Tibial nerve (tissue), 4 donors: ENCODE results near the gene EBI3. TPM values are rescaled to one million over a fixed set of nuclear protein-coding genes. Genes with fewer than 3 reads are reported as not detected.
"Not testable (repeated sequence)": the region's sequence is repeated elsewhere in the genome, so short reads cannot be mapped to it uniquely, and the experiment has no call there.

Experiments
- DNase-seq, 2 donors: peaks; one replicate each; pipeline ENCODE4 v3.0.0-alpha.2; 2019; ENCODE audit warnings: low spot score in 2 of 2
- H3K27ac ChIP-seq, 4 donors: fragments of 200-600 bp; sonication (generic) in 3 of 4; one replicate each; pipeline ENCODE4 v1.5.1; 2017 to 2019; ENCODE audit warnings: mild to moderate bottlenecking in 1 of 4
- H3K27me3 ChIP-seq, 2 donors: fragments of 200-600 bp; sonication (generic) in 1 of 2; one replicate each; pipeline versions ENCODE4 v1.5.1 to v1.6.0; 2017 to 2019
- H3K36me3 ChIP-seq, 3 donors: fragments of 200-600 bp; sonication (generic); one replicate each; pipeline ENCODE4 v1.5.1; 2018 to 2019
- H3K4me1 ChIP-seq, 4 donors: fragments of 200-600 bp; sonication (generic) in 3 of 4; one replicate each; pipeline ENCODE4 v1.5.1; 2017 to 2019
- H3K4me3 ChIP-seq, 4 donors: fragments of 200-600 bp; sonication (generic) in 3 of 4; one replicate each; pipeline ENCODE4 v1.5.1; 2017 to 2019; ENCODE audit warnings: mild to moderate bottlenecking in 1 of 4, moderate library complexity in 1 of 4
- H3K9me3 ChIP-seq, 4 donors: fragments of 200-600 bp; sonication (generic) in 3 of 4; one replicate each; pipeline ENCODE4 v1.5.1; 2017 to 2019
- CTCF ChIP-seq, 5 experiments: fragments of 200-600 bp in 3 of 5; fragments of 450-650 bp in 2 of 5; sonication (generic) in 3 of 5; IDR thresholded peaks; one replicate each; pipeline ENCODE4 v1.5.1; 2016 to 2019; ENCODE audit warnings: antibody characterized with exemption in 5 of 5, mild to moderate bottlenecking in 3 of 5, moderate library complexity in 2 of 5
- EP300 ChIP-seq, 2 donors: sonication (generic); formaldehyde crosslinking; IDR thresholded peaks; one replicate each; pipeline ENCODE4 v1.6.1; 2017; ENCODE audit warnings: antibody characterized with exemption in 2 of 2, mild to moderate bottlenecking in 1 of 2
- POLR2A ChIP-seq, 2 donors: fragments of 450-650 bp; IDR thresholded peaks; one replicate each; pipeline ENCODE4 v1.6.1; 2017; ENCODE audit warnings: antibody characterized with exemption in 2 of 2, mild to moderate bottlenecking in 2 of 2, moderate library complexity in 2 of 2
- WGBS, 2 donors: methylation state at CpG; one replicate each; pipeline ENCODE4 v1.1.5; 2018; 5-methylcytosine and 5-hydroxymethylcytosine counted together
- total RNA-seq, 4 donors: library from RNA; depleted of rRNA; stranded (reverse); fragments of >200 nt; gene quantifications; one replicate each; pipeline ENCODE4 v1.1.0, GENCODE V29; 2016

Gene EBI3
- total RNA-seq, 4 donors from 2014 or later, result 1.4 to 18.0 (median 9.0) TPM

GRCh38 chr19:4220188-4220587, 9.1 kb upstream of the EBI3 start:
- Histone ChIP-seq H3K27me3 (no peaks in the 10 kb centered on the region), H3K4me3 (no peak overlapping the region), H3K9me3 (peaks cover 0 to 3% (median 0%) of the 10 kb centered on the region in 4 donors), H3K4me1 (no peaks in the 10 kb centered on the region), H3K27ac (no peak overlapping the region), H3K36me3 (no peaks in the 10 kb centered on the region)
- DNase-seq, result no peak
- no peak for TF ChIP-seq EP300 (IDR thresholded peaks at IDR 0.05)
- WGBS, 2 donors, result 90% methylated on average over 7 of the region's 7 CpGs

- peaks cover 0 to 8% (median 0%) of the 10 kb centered on the region in 4 donors for H3K4me1 ChIP-seq
Observed at GRCh38 chr19:4224470-4224869, 4.9 kb upstream of the EBI3 start.

GRCh38 chr19:4225885-4226284, 3.4 kb upstream of the EBI3 start:
- TF ChIP-seq POLR2A (IDR thresholded peaks at IDR 0.05) (no peak), EP300 (IDR thresholded peaks at IDR 0.05) (no peak), CTCF (IDR thresholded peaks at IDR 0.05) (no peak)
- no peak for DNase-seq
- no peak overlapping the region for H3K27ac ChIP-seq
- H3K27me3 ChIP-seq, result peaks cover 0 to 30% of the 10 kb centered on the region in 2 donors
- H3K4me1 ChIP-seq, result peaks cover 0 to 10% (median 0%) of the 10 kb centered on the region in 4 donors
- H3K4me3 ChIP-seq, result no peak overlapping the region
- H3K36me3 ChIP-seq, result no peaks in the 10 kb centered on the region
- 78 to 86% methylated on average over 8 of the region's 8 CpGs for WGBS, 2 donors
- H3K9me3 ChIP-seq, result no peaks in the 10 kb centered on the region

More at GRCh38 chr19:4224470-4224869, 4.9 kb upstream of the EBI3 start:
- H3K27ac ChIP-seq, result no peak overlapping the region
- H3K27me3 ChIP-seq, result peaks cover 0 to 16% of the 10 kb centered on the region in 2 donors
- H3K4me3 ChIP-seq, result no peak overlapping the region
- H3K9me3 ChIP-seq, result no peaks in the 10 kb centered on the region
- no peaks in the 10 kb centered on the region for H3K36me3 ChIP-seq
- TF ChIP-seq CTCF (IDR thresholded peaks at IDR 0.05) (no peak), EP300 (IDR thresholded peaks at IDR 0.05) (no peak), POLR2A (IDR thresholded peaks at IDR 0.05) (no peak)
- no peak for DNase-seq
- 38 to 58% methylated on average over 15 of the region's 15 CpGs for WGBS, 2 donors

- H3K27me3 ChIP-seq, result peaks cover 0 to 43% of the 10 kb centered on the region in 2 donors
Observed at GRCh38 chr19:4227771-4228170, 1.6 kb upstream of the EBI3 start.

GRCh38 chr19:4228765-4229178, 551 bp upstream of the EBI3 start:
- 66 to 76% methylated on average over 2 of the region's 2 CpGs for WGBS, 2 donors
- no peak overlapping the region for H3K27ac ChIP-seq
- no peak for TF ChIP-seq CTCF (IDR thresholded peaks at IDR 0.05)
- TF ChIP-seq EP300 (IDR thresholded peaks at IDR 0.05), result no peak
- TF ChIP-seq POLR2A (IDR thresholded peaks at IDR 0.05), result no peak
- H3K4me3 ChIP-seq, result peak overlapping the region in 1 of 4 donors; percentile 34
- no peaks in the 10 kb centered on the region for H3K36me3 ChIP-seq
- H3K9me3 ChIP-seq, result no peaks in the 10 kb centered on the region
- peaks cover 0 to 52% of the 10 kb centered on the region in 2 donors for H3K27me3 ChIP-seq
- DNase-seq, result no peak
- peaks cover 0 to 12% (median 0%) of the 10 kb centered on the region in 4 donors for H3K4me1 ChIP-seq

More at GRCh38 chr19:4227771-4228170, 1.6 kb upstream of the EBI3 start:
- Histone ChIP-seq H3K4me1 (peaks cover 0 to 10% (median 0%) of the 10 kb centered on the region in 4 donors), H3K4me3 (no peak overlapping the region), H3K36me3 (no peaks in the 10 kb centered on the region), H3K27ac (no peak overlapping the region), H3K9me3 (no peaks in the 10 kb centered on the region)
- DNase-seq, result no peak
- TF ChIP-seq EP300 (IDR thresholded peaks at IDR 0.05), result no peak

- not testable (repeated sequence) for H3K4me3 ChIP-seq, H3K9me3 ChIP-seq, H3K27ac ChIP-seq, H3K36me3 ChIP-seq, DNase-seq
- H3K27me3 ChIP-seq, result peaks cover 0 to 62% of the 10 kb centered on the region in 2 donors
- WGBS, 2 donors, result 80 to 89% methylated on average over 6 of the region's 6 CpGs
- peaks cover 0 to 12% (median 0%) of the 10 kb centered on the region in 4 donors for H3K4me1 ChIP-seq
Observed at GRCh38 chr19:4230237-4230636, 914 bp downstream of the EBI3 start.

GRCh38 chr19:4231521-4231920, 2.2 kb downstream of the EBI3 start:
- WGBS, 2 donors, result 78 to 86% methylated on average over 6 of the region's 6 CpGs
- H3K4me3 ChIP-seq, H3K9me3 ChIP-seq, DNase-seq, H3K27ac ChIP-seq, H3K36me3 ChIP-seq: not testable (repeated sequence)
- Histone ChIP-seq H3K4me1 (peaks cover 0 to 12% (median 0%) of the 10 kb centered on the region in 4 donors), H3K27me3 (peaks cover 0 to 68% of the 10 kb centered on the region in 2 donors)

- H3K4me3 ChIP-seq, DNase-seq, H3K27ac ChIP-seq, H3K9me3 ChIP-seq, H3K36me3 ChIP-seq: not testable (repeated sequence)
- peaks cover 0 to 68% of the 10 kb centered on the region in 2 donors for H3K27me3 ChIP-seq
- peaks cover 0 to 12% (median 0%) of the 10 kb centered on the region in 4 donors for H3K4me1 ChIP-seq
- 60 to 79% methylated on average over 5 of the region's 5 CpGs for WGBS, 2 donors
Observed at GRCh38 chr19:4232139-4232538, 2.8 kb downstream of the EBI3 start.
